Common myeloid progenitor, CD34-positive (primary cell): ENCODE measurements around the gene LMF1.
"Not testable (repeated sequence)": the region's sequence is repeated elsewhere in the genome, so short reads cannot be mapped to it uniquely, and the experiment has no call there.

ENCODE experiments used
- CTCF ChIA-PET: fragments of 350-600 bp; sonication (Branson Sonifier 250); formaldehyde crosslinking; loops from one replicate; lab custom pipeline; 2021; ENCODE audit warnings: antibody characterized with exemption; lab: Charles Lee
- POLR2A ChIA-PET: fragments of 350-600 bp; sonication (Branson Sonifier 250); formaldehyde crosslinking; loops from one replicate; lab custom pipeline; 2021; ENCODE audit warnings: antibody characterized with exemption; lab: Charles Lee
- DNase-seq, 3 donors: peaks; one replicate each; pipeline versions ENCODE4 v3.0.0 to v3.0.0-alpha.2; 2013
- H3K27ac ChIP-seq, 2 experiments: 1 replicate in 1 of 2; 2 replicates in 1 of 2; pipeline ENCODE4 v1.7.0; 2013; ENCODE audit warnings: inconsistent platforms in 2 of 2, low read length in 2 of 2, mild to moderate bottlenecking in 2 of 2, low read depth in 1 of 2, moderate library complexity in 1 of 2; ENCODE audit not compliant: severe bottlenecking in 2 of 2, insufficient read depth in 1 of 2, poor library complexity in 1 of 2
- H3K27me3 ChIP-seq, 5 experiments: replicated peaks in 2 of 5; 1 replicate in 3 of 5; 2 replicates in 2 of 5; pipeline versions ENCODE4 v1.6.1 to v1.7.0; 2013; ENCODE audit warnings: low read length in 4 of 5, mild to moderate bottlenecking in 2 of 5, moderate library complexity in 2 of 5, inconsistent platforms in 1 of 5; ENCODE audit not compliant: insufficient read depth in 5 of 5, control insufficient read depth in 4 of 5
- H3K36me3 ChIP-seq, 4 experiments: 1 replicate in 2 of 4; 2 replicates in 2 of 4; pipeline versions ENCODE4 v1.6.1 to v1.7.0; 2013; ENCODE audit warnings: low read length in 3 of 4, control low read depth in 1 of 4, mild to moderate bottlenecking in 1 of 4; ENCODE audit not compliant: control insufficient read depth in 4 of 4, insufficient read depth in 4 of 4
- H3K4me1 ChIP-seq, 4 experiments: 1 replicate in 3 of 4; 2 replicates in 1 of 4; pipeline versions ENCODE4 v1.6.1 to v1.7.1; 2013; ENCODE audit warnings: low read length in 3 of 4, mild to moderate bottlenecking in 3 of 4, control low read depth in 1 of 4, inconsistent platforms in 1 of 4, moderate library complexity in 1 of 4; ENCODE audit not compliant: control insufficient read depth in 4 of 4, insufficient read depth in 4 of 4; ENCODE audit errors: control extremely low read depth in 1 of 4
- H3K4me3 ChIP-seq, 7 experiments: 1 replicate in 4 of 7; 2 replicates in 3 of 7; pipeline versions ENCODE4 v1.5.1 to v1.7.0; 2013; ENCODE audit warnings: mild to moderate bottlenecking in 7 of 7, low read length in 6 of 7, moderate library complexity in 6 of 7, inconsistent platforms in 2 of 7, low read depth in 2 of 7, control low read depth in 1 of 7; ENCODE audit not compliant: insufficient read depth in 4 of 7, control insufficient read depth in 1 of 7; ENCODE audit errors: extremely low read depth in 1 of 7
- H3K9me3 ChIP-seq, 5 experiments: 1 replicate in 4 of 5; 2 replicates in 1 of 5; pipeline versions ENCODE4 v1.6.1 to v1.7.1; 2013; ENCODE audit warnings: low read length in 4 of 5, mild to moderate bottlenecking in 2 of 5, inconsistent platforms in 1 of 5, low read depth in 1 of 5, moderate library complexity in 1 of 5; ENCODE audit not compliant: control insufficient read depth in 4 of 5, insufficient read depth in 2 of 5; ENCODE audit errors: control extremely low read depth in 1 of 5
- WGBS: methylation state at CpG from one replicate; pipeline ENCODE4 v1.1.5; 2013; ENCODE audit not compliant: insufficient coverage; 5-methylcytosine and 5-hydroxymethylcytosine counted together

LMF1 gene

GRCh38 chr16:866252-866896, 104.4 kb downstream of the LMF1 start:
- no peak overlapping the region for H3K27ac ChIP-seq
- no peak overlapping the region for H3K4me3 ChIP-seq
- peaks cover 0 to 8% (median 0%) of the 10 kb centered on the region in 4 experiments for H3K4me1 ChIP-seq
- H3K9me3 ChIP-seq: peaks cover 0 to 8% (median 2%) of the 10 kb centered on the region in 5 experiments
- H3K27me3 ChIP-seq: no peaks in the 10 kb centered on the region
- WGBS: 93% methylated on average over 3 of the region's 9 CpGs
- no peak for DNase-seq
- H3K36me3 ChIP-seq: peaks cover 0 to 22% (median 0%) of the 10 kb centered on the region in 4 experiments
- ChIA-PET POLR2A (no interaction called here), CTCF (no interaction called here)

DNA sequence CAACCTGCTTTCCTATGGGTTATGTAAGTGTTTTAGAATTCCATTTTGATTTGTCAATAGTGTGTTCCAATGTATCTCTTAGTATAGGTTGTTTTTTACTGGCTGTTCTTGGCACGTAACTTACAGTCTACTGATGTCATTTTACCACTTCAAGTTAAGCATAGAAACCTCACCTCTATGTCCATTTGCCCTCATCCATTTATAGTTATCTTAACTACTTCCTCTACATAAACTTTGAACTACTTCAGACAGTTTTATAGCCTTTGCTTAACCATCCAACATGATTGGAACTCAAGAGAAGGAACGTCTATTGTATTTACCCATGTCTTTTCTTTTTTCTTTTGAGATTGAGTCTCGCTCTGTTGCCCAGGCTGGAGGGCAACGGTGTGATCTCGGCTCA, 105.8 kb downstream of the LMF1 start:
- H3K9me3 ChIP-seq: peaks cover 0 to 12% (median 6%) of the 10 kb centered on the region in 5 experiments
- no peak overlapping the region for H3K4me3 ChIP-seq
- no peaks in the 10 kb centered on the region for H3K4me1 ChIP-seq
- WGBS: 95% methylated on average over 4 of the region's 5 CpGs
- no peak for DNase-seq
- H3K27ac ChIP-seq: no peak overlapping the region
- ChIA-PET POLR2A (no interaction called here), CTCF (no interaction called here)
- peaks cover 0 to 19% (median 0%) of the 10 kb centered on the region in 4 experiments for H3K36me3 ChIP-seq
- H3K27me3 ChIP-seq: no peaks in the 10 kb centered on the region

DNA sequence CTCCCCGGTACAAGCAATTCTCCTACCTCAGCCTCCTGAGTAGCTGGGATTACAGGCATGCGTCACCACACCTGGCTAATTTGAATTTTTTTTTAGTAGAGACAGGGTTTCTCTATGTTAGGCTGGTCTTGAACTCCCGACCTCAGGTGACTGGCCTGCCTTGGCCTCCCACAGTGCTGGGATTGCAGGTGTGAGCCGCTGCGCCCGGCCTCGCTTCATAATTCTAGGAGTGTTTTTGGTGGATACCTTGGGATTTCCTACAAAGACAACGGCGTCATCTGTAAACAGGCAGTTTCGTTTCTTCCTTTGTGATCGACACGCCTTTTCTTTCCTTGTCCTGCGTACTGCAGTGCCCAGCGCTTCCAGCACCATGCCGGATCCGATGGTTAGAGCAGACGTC, 109.3 kb downstream of the LMF1 start:
- Histone ChIP-seq H3K9me3 (peaks cover 1 to 28% (median 15%) of the 10 kb centered on the region in 5 experiments), H3K27ac (no peak overlapping the region), H3K4me1 (no peaks in the 10 kb centered on the region), H3K36me3 (peaks cover 0 to 3% (median 0%) of the 10 kb centered on the region in 4 experiments), H3K27me3 (no peaks in the 10 kb centered on the region), H3K4me3 (no peak overlapping the region)
- ChIA-PET CTCF (no interaction called here), POLR2A (no interaction called here)
- DNase-seq: no peak
- over 99% methylated on average over 12 of the region's 17 CpGs for WGBS

GRCh38 chr16:860891-861290, 109.9 kb downstream of the LMF1 start:
- peaks cover 1 to 28% (median 16%) of the 10 kb centered on the region in 5 experiments for H3K9me3 ChIP-seq
- ChIA-PET CTCF (no interaction called here), POLR2A (no interaction called here)
- 91% methylated on average over 5 of the region's 10 CpGs for WGBS
- no peak for DNase-seq
- no peak overlapping the region for H3K4me3 ChIP-seq
- no peak overlapping the region for H3K27ac ChIP-seq
- H3K27me3 ChIP-seq: no peaks in the 10 kb centered on the region
- H3K36me3 ChIP-seq: peaks cover 0 to 3% (median 0%) of the 10 kb centered on the region in 4 experiments
- no peaks in the 10 kb centered on the region for H3K4me1 ChIP-seq

DNA sequence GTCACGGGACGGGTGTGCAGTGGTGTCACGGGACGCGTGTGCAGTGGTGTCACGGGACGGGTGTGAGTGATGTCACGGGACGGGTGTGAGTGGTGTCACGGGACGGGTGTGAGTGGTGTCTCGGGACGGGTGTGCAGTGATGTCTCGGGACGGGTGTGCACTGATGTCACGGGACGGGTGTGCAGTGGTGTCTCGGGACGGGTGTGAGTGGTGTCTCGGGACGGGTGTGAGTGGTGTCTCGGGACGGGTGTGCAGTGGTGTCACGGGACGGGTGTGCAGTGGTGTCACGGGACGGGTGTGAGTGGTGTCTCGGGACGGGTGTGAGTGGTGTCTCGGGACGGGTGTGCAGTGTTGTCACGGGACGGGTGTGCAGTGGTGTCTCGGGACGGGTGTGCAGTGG, 111.8 kb downstream of the LMF1 start:
- CTCF ChIA-PET, POLR2A ChIA-PET: not testable (repeated sequence)
- 94% methylated on average over 22 of the region's 35 CpGs for WGBS

GRCh38 chr16:858441-858840, 112.3 kb downstream of the LMF1 start:
- CTCF ChIA-PET, POLR2A ChIA-PET, H3K27me3 ChIP-seq, H3K4me3 ChIP-seq, H3K27ac ChIP-seq, DNase-seq, H3K36me3 ChIP-seq, H3K4me1 ChIP-seq: not testable (repeated sequence)
- H3K9me3 ChIP-seq: peaks cover 1 to 28% (median 17%) of the 10 kb centered on the region in 5 experiments
- WGBS: 88% methylated on average over 18 of the region's 36 CpGs

More for the DNA sequence above, 111.8 kb downstream of the LMF1 start:
- not testable (repeated sequence) for H3K36me3 ChIP-seq, H3K4me3 ChIP-seq, DNase-seq, H3K4me1 ChIP-seq, H3K27ac ChIP-seq, H3K27me3 ChIP-seq
- H3K9me3 ChIP-seq: peaks cover 1 to 28% (median 17%) of the 10 kb centered on the region in 5 experiments

DNA sequence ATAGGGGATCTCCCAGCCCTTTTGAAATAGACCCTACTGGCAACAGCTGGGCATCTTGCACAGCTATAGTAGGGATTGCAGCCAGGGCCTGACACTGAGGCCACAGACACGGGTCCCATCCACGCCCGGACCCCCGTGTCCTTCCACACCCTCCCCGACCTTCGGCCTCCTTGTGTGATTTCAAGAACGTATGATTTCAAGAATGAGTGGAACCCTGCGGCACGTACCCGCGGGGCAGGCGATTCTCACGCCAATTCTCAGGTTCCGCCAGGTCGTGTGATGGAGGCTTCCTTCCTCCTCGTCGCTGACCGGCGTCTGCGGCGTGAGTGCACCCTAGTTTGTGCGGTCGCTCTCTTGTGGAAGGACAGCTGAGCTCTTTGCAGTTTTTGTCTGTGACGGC, 114.0 kb downstream of the LMF1 start:
- Histone ChIP-seq H3K9me3 (peaks cover 1 to 25% (median 18%) of the 10 kb centered on the region in 5 experiments), H3K4me3 (no peak overlapping the region), H3K36me3 (peaks cover 0 to 3% (median 0%) of the 10 kb centered on the region in 4 experiments), H3K27me3 (no peaks in the 10 kb centered on the region), H3K4me1 (no peaks in the 10 kb centered on the region), H3K27ac (no peak overlapping the region)
- CTCF ChIA-PET: no interaction called here
- POLR2A ChIA-PET: no interaction called here
- DNase-seq: no peak
- WGBS: 99% methylated on average over 22 of the region's 24 CpGs
